Activated naive CD4-positive, alpha-beta T cell treated with anti-CD3 and anti-CD28 coated beads, Interleukin-2, amount 50 U/mL, for 72 hours (primary cell): ENCODE results near the gene PBX4. TPM values are rescaled to one million over a fixed set of nuclear protein-coding genes. Genes with fewer than 3 reads are reported as not detected.
A peak's percentile ranks its signal among the peaks of the same experiment; 100 is the strongest.

Source experiments
- ATAC-seq, 2 donors: fragments of 150-1000 bp; cut with Tn5 transposase; 2 replicates each; pipeline ENCODE4 v1.10.0; 2021; ENCODE audit warnings: mild to moderate bottlenecking in 2 of 2, moderate library complexity in 2 of 2
- DNase-seq, 2 donors: peaks; one replicate each; pipeline ENCODE4 v3.0.0; 2021 to 2022; ENCODE audit warnings: low spot score in 2 of 2
- H3K27ac Mint-ChIP-seq, 2 donors: one replicate each; pipeline ENCODE4 v1.8.0; 2022; ENCODE audit warnings: mild to moderate bottlenecking in 2 of 2, mixed read lengths in 2 of 2
- H3K36me3 Mint-ChIP-seq, 2 donors: one replicate each; pipeline ENCODE4 v1.8.0; 2022; ENCODE audit warnings: mixed read lengths in 2 of 2
- H3K9me3 Mint-ChIP-seq, 2 donors: one replicate each; pipeline ENCODE4 v1.8.0; 2022; ENCODE audit warnings: mixed read lengths in 2 of 2
- total RNA-seq, 2 donors: library from RNA; stranded (reverse); gene quantifications; one replicate each; pipeline ENCODE4 v1.2.3, GENCODE V29; 2022

Gene PBX4
- total RNA-seq, 2 donors from 2014 or later, result 27.6 to 37.3 TPM

- Mint-ChIP-seq H3K36me3 (no peaks in the 10 kb centered on the region), H3K27ac (peak overlapping the region in 1 of 2 donors; percentile 8), H3K9me3 (no peaks in the 10 kb centered on the region)
- DNase-seq, result no peak
- no peak for ATAC-seq
Observed at GRCh38 chr19:19533841-19534240, 84.6 kb downstream of the PBX4 start.

GRCh38 chr19:19532806-19533701 is 85.4 kb downstream of the PBX4 start:
- ATAC-seq (no peak), DNase-seq (no peak)
- H3K9me3 Mint-ChIP-seq, result no peaks in the 10 kb centered on the region
- no peak overlapping the region for H3K27ac Mint-ChIP-seq
- H3K36me3 Mint-ChIP-seq, result no peaks in the 10 kb centered on the region

GRCh38 chr19:19531951-19532805 is 86.3 kb downstream of the PBX4 start:
- ATAC-seq (peak; percentile 81 to 89), DNase-seq (peak; percentile 83 to 95)
- Mint-ChIP-seq H3K36me3 (no peaks in the 10 kb centered on the region), H3K9me3 (no peaks in the 10 kb centered on the region), H3K27ac (peak overlapping the region in 1 of 2 donors; percentile 25)

- ATAC-seq (no peak), DNase-seq (no peak)
- H3K9me3 Mint-ChIP-seq, result no peaks in the 10 kb centered on the region
- H3K36me3 Mint-ChIP-seq, result no peaks in the 10 kb centered on the region
- peak overlapping the region; percentile 40 to 91 for H3K27ac Mint-ChIP-seq
Observed at GRCh38 chr19:19530889-19531288, 87.6 kb downstream of the PBX4 start.

DNA sequence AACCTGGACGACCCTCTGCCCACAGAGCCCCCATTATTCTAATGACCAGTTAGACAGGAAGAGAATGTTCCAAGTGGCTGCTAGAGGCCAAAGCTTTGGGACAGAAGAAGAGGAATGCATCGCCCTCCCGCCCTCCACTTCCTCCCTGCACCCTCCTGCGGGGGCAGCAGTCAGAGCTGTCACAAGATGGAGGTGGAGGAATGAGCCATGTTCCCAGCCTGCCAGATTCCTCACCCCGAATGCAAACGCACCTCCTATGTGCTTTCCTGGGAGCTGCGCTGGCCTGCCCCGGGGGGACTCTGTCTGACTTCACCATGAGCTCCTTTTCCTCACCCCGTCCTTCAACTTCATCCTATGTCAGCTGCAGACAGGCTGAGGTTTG is 88.1 kb downstream of the PBX4 start:
- DNase-seq, result no peak
- H3K36me3 Mint-ChIP-seq, result no peaks in the 10 kb centered on the region
- no peak for ATAC-seq
- H3K27ac Mint-ChIP-seq, result peak overlapping the region in 1 of 2 donors; percentile 40
- H3K9me3 Mint-ChIP-seq, result no peaks in the 10 kb centered on the region

DNA sequence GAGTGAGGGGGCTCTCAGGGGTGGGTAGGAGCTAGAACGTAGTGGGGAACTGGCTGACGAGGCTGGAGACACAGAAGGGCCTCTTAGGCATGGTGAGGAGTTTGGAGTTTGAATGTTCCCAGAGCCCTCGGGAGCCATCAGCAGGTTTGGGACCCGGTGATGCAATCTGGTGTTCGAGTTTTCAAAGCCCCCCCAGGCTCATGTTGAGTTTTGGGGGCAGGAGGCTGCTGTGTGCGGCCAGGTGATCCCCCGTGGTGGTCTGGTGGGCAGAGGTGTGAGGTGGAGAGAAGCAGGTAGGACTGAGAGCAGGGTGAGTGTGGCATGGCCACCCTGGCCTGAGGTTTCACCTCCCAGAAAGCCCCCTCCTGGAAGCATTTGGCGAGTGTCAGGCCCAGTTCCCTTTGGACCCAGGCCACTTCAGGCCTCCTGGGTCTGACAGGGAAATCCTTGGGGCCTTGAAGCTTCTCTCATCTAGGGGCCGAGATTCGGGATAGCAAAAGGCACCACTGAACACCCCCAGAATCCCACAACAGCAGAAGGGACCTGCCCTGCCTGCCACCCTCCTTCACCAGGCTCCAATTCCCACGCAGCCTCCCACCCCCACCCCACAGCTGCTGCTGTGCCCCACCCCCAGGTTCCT is 88.6 kb downstream of the PBX4 start:
- H3K36me3 Mint-ChIP-seq, result no peaks in the 10 kb centered on the region
- H3K9me3 Mint-ChIP-seq, result no peaks in the 10 kb centered on the region
- ATAC-seq, result no peak
- H3K27ac Mint-ChIP-seq, result no peak overlapping the region
- DNase-seq, result no peak

DNA sequence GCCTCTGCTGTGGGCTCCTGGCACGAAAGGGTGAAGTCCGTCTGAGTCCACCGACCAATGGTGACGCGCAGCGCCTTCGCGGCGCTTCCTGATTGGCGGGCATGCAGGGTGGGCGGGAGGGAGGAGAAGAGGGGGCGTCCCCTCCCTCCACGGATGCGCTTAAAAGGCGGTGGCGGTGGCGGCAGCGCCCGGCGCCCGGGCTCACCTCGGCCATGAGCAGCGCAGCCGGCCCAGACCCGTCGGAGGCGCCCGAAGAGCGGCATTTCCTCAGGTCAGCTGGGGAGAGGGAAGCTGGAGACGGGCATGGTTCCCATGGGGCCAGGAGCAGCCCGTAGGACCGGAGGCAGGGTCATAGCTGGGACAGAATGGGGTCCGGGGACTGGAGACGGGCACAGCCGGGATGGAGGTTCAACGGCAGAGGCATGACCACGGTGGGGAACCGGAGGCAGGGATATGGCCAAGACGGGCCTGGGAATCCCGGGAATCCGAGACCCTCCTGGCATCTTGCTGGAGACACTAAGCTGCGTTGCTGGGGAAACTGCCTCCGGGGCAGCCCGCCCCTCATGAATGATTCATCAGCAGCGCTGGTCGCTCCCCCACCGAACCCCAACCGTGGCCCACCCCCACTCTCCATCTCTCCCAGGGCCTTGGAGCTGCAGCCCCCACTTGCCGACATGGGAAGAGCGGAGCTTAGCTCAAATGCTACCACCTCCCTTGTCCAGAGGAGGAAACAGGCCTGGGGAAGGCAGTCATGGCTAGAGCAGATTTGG is 89.6 kb downstream of the PBX4 start, which contains the start of gene YJEFN3:
Gene YJEFN3, plus strand, starts transcription at position 191 of the 770 bp plus-strand sequence. Its CDS starts 22 bp downstream, at position 213.
- no peak for DNase-seq
- no peaks in the 10 kb centered on the region for H3K9me3 Mint-ChIP-seq
- no peak within 1 kb of the TSS for H3K27ac Mint-ChIP-seq
- no peaks in the 10 kb centered on the region for H3K36me3 Mint-ChIP-seq
- ATAC-seq, result no peak

DNA sequence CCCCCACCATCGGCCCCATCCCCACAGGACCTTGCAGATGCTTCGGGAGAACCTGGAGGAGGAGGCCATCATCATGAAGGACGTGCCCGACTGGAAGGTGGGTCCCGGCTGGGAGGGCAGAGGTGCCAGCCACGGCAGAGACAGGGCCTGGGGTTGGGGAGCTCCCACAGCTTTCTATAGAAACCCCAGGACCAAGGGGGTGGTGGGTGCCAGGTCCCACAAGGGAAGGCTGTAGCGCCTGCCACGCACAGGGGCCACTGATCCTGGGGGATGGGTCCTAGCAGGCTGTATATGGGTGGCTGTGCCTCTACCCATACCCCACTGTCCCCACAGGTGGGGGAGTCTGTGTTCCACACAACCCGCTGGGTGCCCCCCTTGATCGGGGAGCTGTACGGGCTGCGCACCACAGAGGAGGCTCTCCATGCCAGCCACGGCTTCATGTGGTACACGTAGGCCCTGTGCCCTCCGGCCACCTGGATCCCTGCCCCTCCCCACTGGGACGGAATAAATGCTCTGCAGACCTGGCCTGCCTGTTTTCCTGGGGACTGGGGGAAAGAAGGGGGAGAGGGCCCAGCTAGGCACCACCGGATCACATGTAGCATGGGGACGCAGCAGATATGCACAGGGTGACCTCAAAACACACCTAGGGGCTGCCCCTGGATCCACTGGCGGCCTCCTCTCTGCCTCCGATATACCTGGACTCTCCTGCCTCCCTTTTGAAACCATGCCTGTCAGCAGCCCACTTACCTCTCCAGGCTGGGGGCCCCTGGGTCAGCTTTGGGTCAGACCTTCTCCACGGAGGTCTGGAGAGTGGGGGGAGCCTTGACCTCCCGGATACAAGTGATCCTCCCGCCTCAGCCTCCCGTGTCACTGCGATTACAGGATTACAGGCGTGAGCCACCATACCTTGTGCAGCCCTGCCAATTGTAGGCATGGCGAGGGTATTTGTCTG is 90.5 kb downstream of the PBX4 start:
- Mint-ChIP-seq H3K9me3 (no peaks in the 10 kb centered on the region), H3K36me3 (peaks cover 0 to 1% of the 10 kb centered on the region in 2 donors), H3K27ac (no peak overlapping the region)
- no peak for DNase-seq
- ATAC-seq, result no peak

DNA sequence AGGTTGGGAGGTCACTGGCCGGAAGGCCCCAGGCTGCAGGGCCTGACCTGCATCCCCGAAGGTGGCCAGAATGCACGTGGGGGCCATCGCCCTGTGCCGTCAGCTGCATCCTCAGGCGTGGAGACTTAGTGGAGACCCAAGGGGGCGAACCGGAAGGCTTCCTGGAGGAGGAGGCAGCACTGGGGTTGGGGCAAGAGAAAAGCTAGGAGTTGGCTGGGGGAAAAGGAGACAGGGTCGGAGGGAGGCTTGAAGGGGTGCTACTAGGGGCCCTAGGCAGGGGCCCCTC is 91.2 kb downstream of the PBX4 start:
- Mint-ChIP-seq H3K36me3 (peaks cover 0 to 6% of the 10 kb centered on the region in 2 donors), H3K9me3 (no peaks in the 10 kb centered on the region), H3K27ac (no peak overlapping the region)
- ATAC-seq (no peak), DNase-seq (no peak)

DNA sequence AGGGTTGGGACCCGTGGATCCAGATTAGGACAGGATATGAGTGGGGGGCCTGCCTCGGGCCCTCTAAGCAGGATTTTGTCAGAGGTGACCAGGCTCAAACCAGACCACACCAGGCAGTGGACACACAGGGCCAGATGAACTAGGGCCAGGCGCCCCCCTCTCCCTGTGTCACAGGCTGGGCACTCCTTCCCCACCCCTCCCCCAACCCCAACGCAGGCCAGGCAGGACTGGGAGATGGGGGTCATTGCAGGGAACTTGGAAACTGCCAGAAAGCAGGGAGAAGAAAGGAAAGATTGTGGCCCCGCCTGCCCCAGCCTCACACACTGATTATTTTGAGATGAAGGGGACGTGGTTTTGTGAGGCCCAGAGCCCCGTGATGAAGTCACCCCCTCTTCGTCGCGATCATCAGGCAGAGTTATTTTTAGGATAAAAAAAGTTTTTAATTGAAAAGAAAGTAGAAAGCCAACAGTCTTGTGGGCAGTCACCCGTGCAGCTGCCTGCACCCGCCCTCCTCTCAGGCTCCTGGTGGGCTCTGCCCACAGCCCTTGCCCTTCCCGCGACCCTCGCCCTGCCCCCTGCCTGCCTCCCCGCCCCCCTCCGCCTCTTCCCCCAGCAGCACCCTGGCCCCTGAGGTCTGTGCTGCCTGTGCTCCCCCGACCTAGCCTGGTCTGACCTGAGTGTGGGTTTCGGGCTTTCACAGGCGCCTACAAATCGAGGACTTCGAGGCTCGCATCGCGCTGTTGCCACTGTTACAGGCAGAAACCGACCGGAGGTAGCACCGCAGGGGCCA is 91.7 kb downstream of the PBX4 start:
- no peak for DNase-seq
- Mint-ChIP-seq H3K9me3 (no peaks in the 10 kb centered on the region), H3K36me3 (peaks cover 0 to 6% of the 10 kb centered on the region in 2 donors), H3K27ac (no peak overlapping the region)
- no peak for ATAC-seq

GRCh38 chr19:19525611-19526380 is 92.7 kb downstream of the PBX4 start:
- peaks cover 0 to 9% of the 10 kb centered on the region in 2 donors for H3K36me3 Mint-ChIP-seq
- no peak overlapping the region for H3K27ac Mint-ChIP-seq
- H3K9me3 Mint-ChIP-seq, result no peaks in the 10 kb centered on the region
- DNase-seq (no peak), ATAC-seq (no peak)

- Mint-ChIP-seq H3K9me3 (no peaks in the 10 kb centered on the region), H3K36me3 (peaks cover 5 to 27% of the 10 kb centered on the region in 2 donors), H3K27ac (no peak overlapping the region)
- ATAC-seq (no peak), DNase-seq (no peak)
Observed at GRCh38 chr19:19524053-19524452, 94.4 kb downstream of the PBX4 start.

DNA sequence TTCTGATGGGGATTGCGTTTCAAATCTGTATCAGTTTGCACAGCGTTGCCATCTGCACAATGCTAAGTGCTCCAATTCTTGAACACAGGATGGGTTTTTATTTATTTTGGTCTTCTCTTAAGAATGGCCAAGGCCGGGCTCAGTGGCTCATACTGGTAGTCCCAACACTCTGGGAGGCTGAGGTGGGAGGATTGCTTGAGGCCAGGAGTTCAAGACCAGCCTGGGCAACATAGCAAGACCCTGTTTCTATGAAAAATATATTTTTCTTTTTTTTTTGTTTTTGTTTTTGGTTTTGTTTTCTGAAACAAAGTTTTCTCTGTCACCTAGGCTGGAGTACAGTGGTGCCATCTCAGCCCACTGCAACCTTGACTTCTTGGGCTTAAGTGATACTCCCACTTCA is 95.3 kb downstream of the PBX4 start:
- Mint-ChIP-seq H3K9me3 (no peaks in the 10 kb centered on the region), H3K36me3 (peaks cover 5 to 28% of the 10 kb centered on the region in 2 donors), H3K27ac (peak overlapping the region in 1 of 2 donors; percentile 14)
- DNase-seq (no peak), ATAC-seq (no peak)

DNA sequence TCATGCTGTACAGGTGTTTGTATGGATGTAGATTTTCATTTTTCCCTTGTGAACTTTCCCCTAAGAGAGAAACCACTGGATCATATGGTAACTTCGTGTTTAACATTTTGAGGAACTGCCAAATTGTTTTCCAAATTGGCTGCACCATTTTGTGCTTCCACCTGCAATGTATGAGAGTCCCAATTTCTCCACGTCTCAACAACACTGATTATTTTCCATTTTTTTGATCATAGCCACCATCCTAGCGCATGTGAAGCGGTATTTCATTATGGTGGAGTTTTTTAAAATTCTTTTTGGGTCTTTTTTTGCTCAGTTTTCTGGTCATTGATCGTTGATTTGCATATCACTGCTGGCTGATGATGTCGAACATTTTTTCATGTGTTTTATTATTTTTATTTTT is 97.5 kb downstream of the PBX4 start:
- peaks cover 10 to 28% of the 10 kb centered on the region in 2 donors for H3K36me3 Mint-ChIP-seq
- peak overlapping the region in 1 of 2 donors; percentile 33 for H3K27ac Mint-ChIP-seq
- ATAC-seq, result no peak
- H3K9me3 Mint-ChIP-seq, result no peaks in the 10 kb centered on the region
- no peak for DNase-seq
